Measurements from ENCODE around the gene TGFB1. TPM values are rescaled to one million over a fixed set of nuclear protein-coding genes. Genes with fewer than 3 reads are reported as not detected.
"Not testable (repeated sequence)": the region's sequence is repeated elsewhere in the genome, so short reads cannot be mapped to it uniquely, and the experiment has no call there.

Gene TGFB1
- polyA plus RNA-seq, 1 donor: 13.9 TPM

DNA sequence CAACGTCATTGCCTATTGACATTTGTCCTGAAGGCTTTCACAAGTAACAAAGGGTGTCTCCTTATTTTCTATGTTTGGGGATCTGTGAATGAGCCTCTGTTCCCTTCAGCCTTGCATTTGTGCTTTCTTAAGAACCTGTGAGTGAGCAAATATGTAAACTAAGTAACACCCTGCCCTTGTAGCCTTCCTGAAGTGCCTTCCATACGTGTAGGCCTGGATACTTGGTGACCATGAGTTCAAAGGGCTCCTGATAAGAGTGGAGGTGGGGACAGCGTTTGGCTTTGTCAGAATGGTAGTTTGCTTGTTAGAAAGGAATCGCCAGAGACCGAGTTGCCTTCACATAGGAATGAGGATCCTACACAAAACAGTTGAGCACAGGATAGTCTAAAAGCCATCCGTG is 58.2 kb downstream of the TGFB1 start:
- peak; percentile 44 to 66 for DNase-seq
- no CpG with 5 or more reads among the region's 6 CpGs for WGBS (ENCODE audit: insufficient coverage, low lambda C conversion rate)
- Histone ChIP-seq H3K27ac (ENCODE audit: low read length) (peak overlapping the region; percentile 52), H3K4me3 (ENCODE audit: low read length) (no peak overlapping the region), H3K9me3 (ENCODE audit: control insufficient read depth, low read depth, low read length) (no peaks in the 10 kb centered on the region), H3K27me3 (ENCODE audit: control insufficient read depth, insufficient read depth, low read length) (no peaks in the 10 kb centered on the region), H3K36me3 (ENCODE audit: control insufficient read depth, insufficient read depth, low read length) (peaks cover 96% of the 10 kb centered on the region), H3K4me1 (ENCODE audit: control insufficient read depth, insufficient read depth, low read length) (peaks cover 35% of the 10 kb centered on the region)

DNA sequence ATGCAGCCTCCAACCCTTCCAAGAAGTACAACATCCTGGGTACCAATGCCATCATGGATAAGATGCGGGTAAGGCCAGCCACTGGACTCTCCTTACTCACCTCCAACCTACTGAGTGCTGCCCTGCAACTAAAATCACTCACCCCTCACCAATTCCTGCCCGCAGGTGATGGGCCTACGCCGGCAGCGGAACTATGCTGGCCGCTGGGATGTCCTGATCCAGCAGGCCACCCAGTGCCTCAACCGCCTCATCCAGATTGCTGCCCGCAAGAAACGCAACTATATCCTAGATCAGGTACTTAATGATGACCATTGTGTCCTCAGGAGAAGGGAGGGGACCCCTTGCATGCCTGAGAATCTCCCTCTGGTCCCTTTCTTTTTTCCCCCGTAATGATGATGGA is 59.3 kb downstream of the TGFB1 start:
- WGBS (ENCODE audit: insufficient coverage, low lambda C conversion rate): 100% methylated on average over 1 of the region's 10 CpGs
- Histone ChIP-seq H3K4me1 (ENCODE audit: control insufficient read depth, insufficient read depth, low read length) (peaks cover 35% of the 10 kb centered on the region), H3K36me3 (ENCODE audit: control insufficient read depth, insufficient read depth, low read length) (peaks cover 93% of the 10 kb centered on the region)

DNA sequence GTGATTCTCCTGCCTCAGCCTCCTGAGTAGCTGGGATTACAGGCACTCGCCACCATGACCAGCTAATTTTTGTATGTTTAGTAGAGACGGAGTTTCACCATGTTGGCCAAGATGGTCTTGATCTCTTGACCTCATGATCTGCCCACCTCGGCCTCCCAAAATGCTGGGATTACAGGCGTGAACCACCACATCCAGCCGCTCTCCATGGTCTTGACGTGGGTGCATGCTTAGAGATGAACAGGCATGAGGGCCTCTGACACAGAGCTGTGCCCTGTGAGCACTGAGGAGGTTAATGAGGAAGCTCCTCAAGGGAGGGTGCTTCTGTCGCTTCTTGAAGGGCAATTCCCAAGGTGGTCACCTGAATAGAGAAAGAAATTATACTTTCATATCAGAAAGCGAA is 63.9 kb downstream of the TGFB1 start:
- not testable (repeated sequence) for H3K4me1 ChIP-seq (ENCODE audit: control insufficient read depth, insufficient read depth, low read length); H3K9me3 ChIP-seq (ENCODE audit: control insufficient read depth, low read depth, low read length); H3K27ac ChIP-seq (ENCODE audit: low read length); DNase-seq; H3K4me3 ChIP-seq (ENCODE audit: low read length); H3K27me3 ChIP-seq (ENCODE audit: control insufficient read depth, insufficient read depth, low read length)
- peaks cover 82% of the 10 kb centered on the region for H3K36me3 ChIP-seq (ENCODE audit: control insufficient read depth, insufficient read depth, low read length)
- WGBS (ENCODE audit: insufficient coverage, low lambda C conversion rate): 100% methylated on average over 1 of the region's 8 CpGs

More for the DNA sequence above, 59.3 kb downstream of the TGFB1 start:
- Histone ChIP-seq H3K9me3 (ENCODE audit: control insufficient read depth, low read depth, low read length) (no peaks in the 10 kb centered on the region), H3K27ac (ENCODE audit: low read length) (no peak overlapping the region), H3K4me3 (ENCODE audit: low read length) (no peak overlapping the region), H3K27me3 (ENCODE audit: control insufficient read depth, insufficient read depth, low read length) (no peaks in the 10 kb centered on the region)
- DNase-seq: no peak

- no peaks in the 10 kb centered on the region for H3K27me3 ChIP-seq (ENCODE audit: control insufficient read depth, insufficient read depth, low read length)
- no peak overlapping the region for H3K27ac ChIP-seq (ENCODE audit: low read length)
- H3K9me3 ChIP-seq (ENCODE audit: control insufficient read depth, low read depth, low read length): no peaks in the 10 kb centered on the region
- DNase-seq: no peak
- no peaks in the 10 kb centered on the region for H3K4me1 ChIP-seq (ENCODE audit: control insufficient read depth, insufficient read depth, low read length)
- WGBS (ENCODE audit: insufficient coverage, low lambda C conversion rate): no CpG with 5 or more reads among the region's 3 CpGs
- no peak overlapping the region for H3K4me3 ChIP-seq (ENCODE audit: low read length)
- H3K36me3 ChIP-seq (ENCODE audit: control insufficient read depth, insufficient read depth, low read length): peaks cover 82% of the 10 kb centered on the region
Observed at GRCh38 chr19:41288673-41289530, 64.8 kb downstream of the TGFB1 start.

Other genes with a start within 250 kb of the TGFB1 start
- gene CYP2F1, start 239.5 kb downstream of the TGFB1 start, polyA plus RNA-seq: 0.06 TPM
- gene CYP2S1, start 160.7 kb downstream of the TGFB1 start, polyA plus RNA-seq: 68.1 TPM
- 16.0 TPM for gene AXL, start 134.7 kb downstream of the TGFB1 start, polyA plus RNA-seq
- gene HNRNPUL1, start 89.5 kb downstream of the TGFB1 start, polyA plus RNA-seq: 142 TPM
- gene CCDC97, start 43.8 kb downstream of the TGFB1 start, polyA plus RNA-seq: 24.9 TPM
- gene B9D2, start 10.2 kb upstream of the TGFB1 start, polyA plus RNA-seq: 5.1 TPM
- 13.8 TPM for gene TMEM91, start 22.6 kb upstream of the TGFB1 start, polyA plus RNA-seq
- 16.5 TPM for gene EXOSC5, start 43.4 kb upstream of the TGFB1 start, polyA plus RNA-seq
- 16.3 TPM for gene BCKDHA, start 43.9 kb upstream of the TGFB1 start, polyA plus RNA-seq
- 29.7 TPM for gene B3GNT8, start 73.5 kb upstream of the TGFB1 start, polyA plus RNA-seq
- 79.4 TPM for gene DMAC2, start 86.0 kb upstream of the TGFB1 start, polyA plus RNA-seq
- 69.2 TPM for gene ERICH4, start 89.2 kb upstream of the TGFB1 start, polyA plus RNA-seq
- 1.5 TPM for gene CEACAM21, start 222.2 kb upstream of the TGFB1 start, polyA plus RNA-seq

Data from large intestine (tissue), 3 donors.